ENCODE data around the gene OPTC.

Gene OPTC

GRCh38 chr1:203499643-203500278 lies 5.8 kb downstream of the OPTC start:
- no peak overlapping the region for H3K4me3 ChIP-seq (ENCODE audit: low read length)
- TF ChIP-seq CTCF (conservative IDR thresholded peaks at IDR 0.05; ENCODE audit: low read depth, low read length): no peak
- no peak for DNase-seq (ENCODE audit: low read depth)

- no peak for DNase-seq (ENCODE audit: low read depth)
- no peak overlapping the region for H3K4me3 ChIP-seq (ENCODE audit: low read length)
- TF ChIP-seq CTCF (conservative IDR thresholded peaks at IDR 0.05; ENCODE audit: low read depth, low read length): no peak
Observed at GRCh38 chr1:203500279-203500678, 6.3 kb downstream of the OPTC start.

GRCh38 chr1:203503836-203504235 lies 9.9 kb downstream of the OPTC start:
- H3K4me3 ChIP-seq (ENCODE audit: low read length): no peak overlapping the region
- DNase-seq (ENCODE audit: low read depth): no peak
- no peak for TF ChIP-seq CTCF (conservative IDR thresholded peaks at IDR 0.05; ENCODE audit: low read depth, low read length)

- no peak for DNase-seq (ENCODE audit: low read depth)
- TF ChIP-seq CTCF (conservative IDR thresholded peaks at IDR 0.05; ENCODE audit: low read depth, low read length): peak; percentile 66
- no peak overlapping the region for H3K4me3 ChIP-seq (ENCODE audit: low read length)
Observed at GRCh38 chr1:203504400-203505250, 10.7 kb downstream of the OPTC start.

- no peak overlapping the region for H3K4me3 ChIP-seq (ENCODE audit: low read length)
- no peak for TF ChIP-seq CTCF (conservative IDR thresholded peaks at IDR 0.05; ENCODE audit: low read depth, low read length)
- no peak for DNase-seq (ENCODE audit: low read depth)
Observed at GRCh38 chr1:203505526-203506204, 11.7 kb downstream of the OPTC start.

- TF ChIP-seq CTCF (conservative IDR thresholded peaks at IDR 0.05; ENCODE audit: low read depth, low read length): no peak
- no peak for DNase-seq (ENCODE audit: low read depth)
Observed at GRCh38 chr1:203506858-203507626, 13.1 kb downstream of the OPTC start.

More at GRCh38 chr1:203506858-203507626, 13.1 kb downstream of the OPTC start:
- no peak overlapping the region for H3K4me3 ChIP-seq (ENCODE audit: low read length)

Measured in retinal pigment epithelial cell (primary cell).